A549 (cell line): Measurements from ENCODE around the gene MLH3.
"Not testable (repeated sequence)": the region's sequence is repeated elsewhere in the genome, so short reads cannot be mapped to it uniquely, and the experiment has no call there.

Experiments
- POLR2AphosphoS2 ChIP-seq: conservative IDR thresholded peaks from 2 replicates; pipeline ENCODE4 v1.6.1; 2012; ENCODE audit warnings: low read length, improper control_type of control experiment, inconsistent platforms
- SMC3 ChIP-seq: fragments of >200 bp; sonication (Bioruptor Twin); formaldehyde crosslinking; IDR thresholded peaks from 3 replicates; pipeline ENCODE4 v1.6.1; 2018; ENCODE audit warnings: inconsistent platforms

DNA sequence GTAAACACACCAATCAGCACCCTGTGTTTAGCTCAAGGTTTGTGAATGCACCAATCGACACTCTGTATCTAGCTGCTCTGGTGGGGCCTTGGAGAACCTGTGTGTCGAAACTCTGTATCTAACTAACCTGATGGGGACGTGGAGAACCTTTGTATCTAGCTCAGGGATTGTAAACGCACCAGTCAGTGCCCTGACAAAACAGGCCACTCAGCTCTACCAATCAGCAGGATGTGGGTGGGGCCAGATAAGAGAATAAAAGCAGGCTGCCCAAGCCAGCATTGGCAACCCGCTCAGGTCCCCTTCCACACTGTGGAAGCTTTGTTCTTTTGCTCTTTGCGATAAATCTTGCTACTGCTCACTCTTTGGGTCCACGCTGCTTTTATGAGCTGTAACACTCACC is 55.5 kb downstream of the MLH3 start:
- TF ChIP-seq POLR2AphosphoS2, SMC3: not testable (repeated sequence)
